Left lung (tissue), 10 donors: ENCODE data around the gene FBXO34. TPM values are rescaled to one million over a fixed set of nuclear protein-coding genes. Genes with fewer than 3 reads are reported as not detected.

Source experiments
- ATAC-seq: fragments of 200-7000 bp; cut with Tn5 transposase; one replicate; pipeline ENCODE4 v1.9.1; 2020; ENCODE audit warnings: moderate library complexity
- DNase-seq, 4 donors: peaks; one replicate each; pipeline ENCODE4 v3.0.0-alpha.2; 2013 to 2020
- H3K27ac ChIP-seq, 2 donors: fragments of 200-600 bp; sonication (generic) in 1 of 2; one replicate each; pipeline versions ENCODE4 v1.5.0 to v1.8.0; 2020 to 2021
- H3K27me3 ChIP-seq, 2 donors: fragments of 200-600 bp; sonication (generic) in 1 of 2; one replicate each; pipeline versions ENCODE4 v1.5.0 to v1.8.0; 2020 to 2021
- H3K36me3 ChIP-seq, 2 donors: fragments of 200-600 bp; sonication (generic) in 1 of 2; one replicate each; pipeline versions ENCODE4 v1.5.0 to v1.8.0; 2020 to 2021
- H3K4me1 ChIP-seq, 2 donors: fragments of 200-600 bp; one replicate each; pipeline ENCODE4 v1.8.0; 2021
- H3K4me3 ChIP-seq, 2 donors: fragments of 200-600 bp; sonication (generic) in 1 of 2; one replicate each; pipeline versions ENCODE4 v1.5.0 to v1.8.0; 2020 to 2021; ENCODE audit warnings: mild to moderate bottlenecking in 1 of 2
- H3K9me3 ChIP-seq, 2 donors: fragments of 200-600 bp; sonication (generic) in 1 of 2; one replicate each; pipeline versions ENCODE4 v1.5.0 to v1.8.0; 2020 to 2021
- CTCF ChIP-seq, 2 donors: fragments of 200-600 bp; sonication (generic) in 1 of 2; IDR thresholded peaks; one replicate each; pipeline versions ENCODE4 v1.5.0 to v1.8.0; 2021; ENCODE audit warnings: antibody characterized with exemption in 2 of 2
- intact Hi-C, 2 donors: fragments of 100-400 bp; cut with DNase I; formaldehyde crosslinking; loops; one replicate each; pipeline versions ENCODE4 v1.11.2 to v1.14.2; 2022
- polyA plus RNA-seq, 6 donors: library from polyadenylated mRNA; unstranded; fragments of 120-200 nt; gene quantifications; one replicate each; pipeline ENCODE4 v1.2.1, GENCODE V29; 2013; ENCODE audit not compliant: insufficient read length in 6 of 6
- total RNA-seq, 2 donors: library from RNA; stranded (reverse); fragmentation: NEBNext Ultra II Directional; extraction: Animal tissue kit (Norgen Biotek cat#: 25700); gene quantifications; one replicate each; pipeline ENCODE4 v1.2.1, GENCODE V29; 2021
- donor health status: DM: no; HTN: yes; CAD: no.
- donor health status: DM: no; HTN: no; CAD: no.

The FBXO34 gene
- total and polyA plus RNA-seq, 8 donors, result 24.4 to 43.9 (median 33.5) TPM

GRCh38 chr14:55373784-55374705 is 102.8 kb downstream of the FBXO34 start:
- TF ChIP-seq CTCF (IDR thresholded peaks at IDR 0.05), result no peak
- H3K9me3 ChIP-seq, result no peaks in the 10 kb centered on the region
- no peak overlapping the region for H3K27ac ChIP-seq
- no peaks in the 10 kb centered on the region for H3K27me3 ChIP-seq
- peaks cover 0 to 37% of the 10 kb centered on the region in 2 donors for H3K36me3 ChIP-seq
- no peaks in the 10 kb centered on the region for H3K4me1 ChIP-seq
- DNase-seq, result no peak
- H3K4me3 ChIP-seq, result no peak overlapping the region
- no peak for ATAC-seq
- intact Hi-C loops, result no loop called here

GRCh38 chr14:55374771-55375170 is 103.5 kb downstream of the FBXO34 start:
- H3K36me3 ChIP-seq, result peaks cover 0 to 35% of the 10 kb centered on the region in 2 donors
- H3K27me3 ChIP-seq, result no peaks in the 10 kb centered on the region
- H3K9me3 ChIP-seq, result no peaks in the 10 kb centered on the region
- TF ChIP-seq CTCF (IDR thresholded peaks at IDR 0.05), result no peak
- DNase-seq (no peak), ATAC-seq (no peak)
- no peak overlapping the region for H3K4me3 ChIP-seq
- no peaks in the 10 kb centered on the region for H3K4me1 ChIP-seq
- intact Hi-C loops, result no loop called here
- no peak overlapping the region for H3K27ac ChIP-seq

- Histone ChIP-seq H3K36me3 (peaks cover 0 to 59% of the 10 kb centered on the region in 2 donors), H3K27me3 (no peaks in the 10 kb centered on the region), H3K4me1 (no peaks in the 10 kb centered on the region), H3K4me3 (no peak overlapping the region), H3K9me3 (no peaks in the 10 kb centered on the region), H3K27ac (no peak overlapping the region)
- ATAC-seq (no peak), DNase-seq (no peak)
- intact Hi-C loops, result no loop called here
- no peak for TF ChIP-seq CTCF (IDR thresholded peaks at IDR 0.05)
Observed at GRCh38 chr14:55377236-55377635, 106.0 kb downstream of the FBXO34 start.

- intact Hi-C loops, result no loop called here
- DNase-seq, result no peak
- peaks cover 0 to 80% of the 10 kb centered on the region in 2 donors for H3K36me3 ChIP-seq
Observed at GRCh38 chr14:55381040-55381439, 109.8 kb downstream of the FBXO34 start.

More at GRCh38 chr14:55381040-55381439, 109.8 kb downstream of the FBXO34 start:
- no peak overlapping the region for H3K27ac ChIP-seq
- no peak for ATAC-seq
- no peaks in the 10 kb centered on the region for H3K9me3 ChIP-seq
- no peaks in the 10 kb centered on the region for H3K4me1 ChIP-seq
- no peak overlapping the region for H3K4me3 ChIP-seq
- H3K27me3 ChIP-seq, result no peaks in the 10 kb centered on the region
- no peak for TF ChIP-seq CTCF (IDR thresholded peaks at IDR 0.05)
